ENCODE results near the gene IGFBP2.

GRCh38 chr2:216583606-216584005, 49.6 kb upstream of the IGFBP2 start:
- no peak for TF ChIP-seq POLR2A (IDR thresholded peaks at IDR 0.05)
- no peak for TF ChIP-seq CTCF (IDR thresholded peaks at IDR 0.05)

Data from uterus (tissue), 2 donors.